Activated naive CD4-positive, alpha-beta T cell treated with Interleukin-2 at 50 U/mL for 16 hours (primary cell): Measurements from ENCODE around the gene ABCC1.

Experiments used
- DNase-seq: peaks from one replicate; pipeline ENCODE4 v3.0.0-alpha.2; 2020

The ABCC1 gene

DNA sequence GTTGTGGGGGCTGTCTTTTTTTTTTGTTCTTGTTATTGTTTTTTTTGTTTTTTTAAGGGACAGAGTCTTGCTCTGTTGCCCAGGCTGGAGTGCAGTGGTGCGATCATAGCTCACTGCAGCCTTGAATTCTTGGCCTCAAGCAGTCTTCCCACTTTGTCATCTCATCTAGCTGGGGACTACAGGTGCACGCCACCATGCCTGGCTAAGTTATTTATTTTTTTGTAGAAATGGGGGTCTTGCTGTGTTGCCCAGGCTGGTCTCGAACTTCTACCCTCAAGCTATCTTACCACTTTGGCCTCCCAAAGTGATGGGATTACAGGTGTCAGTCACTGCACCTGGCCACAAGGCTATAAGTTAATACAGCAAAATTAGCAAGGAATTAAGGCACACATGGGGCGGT is 101.7 kb downstream of the ABCC1 start:
- DNase-seq: no peak

DNA sequence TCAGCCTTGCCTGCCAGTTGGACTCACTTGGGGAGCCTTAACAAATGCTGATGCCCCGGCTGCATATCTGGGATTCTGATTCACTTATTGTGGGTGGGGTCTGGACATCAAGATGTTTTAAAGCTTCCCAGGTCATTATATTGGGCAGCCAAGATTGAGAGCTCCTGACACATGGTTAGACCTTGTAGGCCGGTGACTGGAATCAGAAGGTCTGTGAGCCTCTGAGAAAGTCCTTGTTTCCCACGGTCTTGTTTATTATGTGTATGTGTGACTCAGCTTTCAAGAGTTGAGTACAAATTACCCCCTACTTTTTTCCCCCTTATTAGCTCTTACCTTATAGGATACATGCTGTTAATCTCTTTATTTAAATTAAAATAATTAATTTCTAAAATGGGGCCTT is 103.5 kb downstream of the ABCC1 start:
- no peak for DNase-seq

DNA sequence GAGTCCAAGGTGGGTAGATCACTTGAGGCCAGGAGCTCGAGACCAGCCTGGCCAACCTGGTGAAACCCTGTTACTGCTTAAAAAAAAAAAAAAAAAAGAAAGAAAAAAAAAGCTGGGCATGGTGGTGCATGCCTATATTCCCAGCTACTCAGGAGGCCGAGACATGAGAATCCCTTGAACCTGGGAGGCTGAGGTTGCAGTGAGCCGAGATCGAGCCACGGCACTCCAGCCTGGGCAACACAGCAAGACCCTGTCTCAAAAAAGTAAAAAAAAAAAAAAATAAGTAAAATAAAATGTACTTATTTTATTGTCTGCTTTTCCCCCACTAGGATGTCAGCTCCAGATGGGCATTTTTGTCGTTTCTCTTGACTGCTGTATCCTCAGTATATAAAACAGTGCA is 107.7 kb downstream of the ABCC1 start:
- DNase-seq: no peak

DNA sequence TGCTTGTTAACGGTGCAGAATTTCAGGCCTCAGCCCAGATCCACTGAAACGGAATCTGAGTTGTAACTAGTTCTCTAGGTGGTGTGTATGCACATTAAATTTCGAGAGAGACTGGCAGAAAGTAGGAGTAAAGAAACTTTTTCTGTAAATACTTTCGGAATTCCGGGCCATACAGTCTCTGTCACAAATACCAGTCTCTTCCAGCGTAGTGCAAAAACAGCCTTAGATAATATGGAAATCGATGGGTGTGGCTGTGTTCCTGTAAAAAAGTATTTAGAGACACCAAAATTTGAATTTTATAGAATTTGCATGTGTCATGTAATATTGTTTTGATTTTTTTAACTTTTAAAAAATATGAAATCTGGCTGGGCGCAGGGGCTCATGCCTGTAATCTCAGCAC is 109.7 kb downstream of the ABCC1 start:
- no peak for DNase-seq

DNA sequence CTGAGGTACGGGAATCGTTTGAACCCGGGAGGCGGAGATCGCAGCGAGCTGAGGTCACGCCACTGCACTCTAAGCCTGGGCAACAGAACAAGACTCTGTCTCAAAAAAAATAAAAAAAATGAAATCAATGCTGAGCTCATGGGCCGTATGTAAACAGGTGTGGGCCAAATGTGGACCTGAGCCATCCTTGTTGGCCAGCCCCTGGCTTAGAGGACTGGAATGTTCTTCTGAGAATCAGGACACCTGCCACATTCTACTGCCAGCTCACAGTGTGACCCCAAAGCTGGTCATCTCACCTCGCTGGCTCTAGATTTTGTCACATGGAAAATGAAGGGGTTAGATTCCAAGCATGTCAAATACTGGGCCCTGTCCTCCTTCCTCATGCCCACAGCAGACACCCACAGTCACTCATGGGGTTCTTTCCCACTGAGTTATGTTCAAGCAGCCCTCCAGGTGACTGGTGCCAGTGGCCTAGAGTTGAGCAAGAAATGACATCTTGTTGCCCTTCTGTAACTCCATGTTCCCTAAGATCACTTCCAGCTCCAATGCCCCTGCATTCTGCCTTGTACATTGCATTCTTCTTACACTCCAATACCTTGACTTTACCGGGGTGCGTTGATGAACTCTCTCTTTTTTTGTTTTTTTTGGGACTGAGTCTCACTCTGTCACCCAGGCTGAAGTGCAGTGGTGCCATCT is 110.6 kb downstream of the ABCC1 start:
- DNase-seq: no peak

DNA sequence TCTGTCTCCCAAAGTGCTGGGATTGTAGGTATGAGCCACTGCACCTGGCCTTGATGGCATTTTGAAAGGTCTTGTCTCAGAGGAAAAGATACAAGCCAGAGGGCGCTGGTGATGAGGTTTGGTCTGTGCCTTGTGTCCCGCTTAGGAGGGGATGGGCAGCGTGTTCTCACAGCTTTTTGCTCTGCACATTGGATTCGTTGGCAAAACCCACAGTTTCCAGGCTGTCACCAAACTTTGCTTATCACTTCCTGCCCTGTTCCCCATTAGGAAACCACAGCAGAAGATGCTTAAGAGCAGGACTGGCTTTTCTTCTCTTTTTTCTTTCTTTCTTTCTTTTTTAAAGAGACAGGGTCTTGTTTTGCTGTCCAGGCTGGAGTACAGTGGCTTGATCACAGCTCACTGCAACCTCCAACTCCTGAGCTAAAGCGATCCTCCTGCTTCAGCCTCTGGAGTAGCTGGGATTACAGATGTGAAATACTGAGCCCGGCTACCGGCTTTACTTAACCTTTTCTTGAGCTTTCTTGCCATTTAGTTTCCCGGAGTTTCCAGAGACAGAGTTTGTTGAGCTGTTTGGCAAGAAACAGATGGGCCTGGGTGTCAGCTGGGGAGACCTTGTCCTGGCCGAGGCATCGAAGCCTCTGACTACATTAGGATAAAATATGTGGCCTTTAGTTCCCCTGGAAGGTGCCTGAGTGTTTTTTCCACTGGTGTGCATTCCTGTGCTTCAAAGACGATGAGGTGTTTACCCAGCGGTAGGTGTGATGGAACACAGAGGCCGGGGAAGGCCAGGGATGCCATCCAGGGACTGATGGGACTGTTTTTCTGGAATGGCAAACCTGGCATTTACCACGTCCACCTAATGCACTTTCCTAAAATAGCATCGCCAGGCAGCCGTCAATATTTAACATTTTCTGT is 112.9 kb downstream of the ABCC1 start:
- DNase-seq: no peak

DNA sequence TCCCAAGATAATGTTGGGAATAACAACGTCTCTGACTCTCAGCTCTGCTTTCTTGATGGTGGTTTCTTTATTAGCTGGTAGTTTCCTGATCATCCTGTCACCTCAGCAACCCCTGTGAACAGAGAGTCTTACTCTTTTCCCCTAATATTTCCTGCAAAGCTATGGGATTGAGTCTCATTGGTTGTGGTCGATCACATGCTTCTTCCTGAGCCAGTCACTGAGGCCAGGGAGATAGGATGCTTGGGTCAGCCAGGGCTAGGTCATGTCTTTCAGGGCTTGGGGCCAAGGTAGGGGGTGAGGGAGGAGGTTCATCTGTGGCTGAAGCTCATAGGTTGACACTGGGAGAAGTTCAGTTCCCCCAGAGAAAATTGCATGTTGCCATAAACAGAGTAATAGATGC is 114.3 kb downstream of the ABCC1 start:
- DNase-seq: no peak

DNA sequence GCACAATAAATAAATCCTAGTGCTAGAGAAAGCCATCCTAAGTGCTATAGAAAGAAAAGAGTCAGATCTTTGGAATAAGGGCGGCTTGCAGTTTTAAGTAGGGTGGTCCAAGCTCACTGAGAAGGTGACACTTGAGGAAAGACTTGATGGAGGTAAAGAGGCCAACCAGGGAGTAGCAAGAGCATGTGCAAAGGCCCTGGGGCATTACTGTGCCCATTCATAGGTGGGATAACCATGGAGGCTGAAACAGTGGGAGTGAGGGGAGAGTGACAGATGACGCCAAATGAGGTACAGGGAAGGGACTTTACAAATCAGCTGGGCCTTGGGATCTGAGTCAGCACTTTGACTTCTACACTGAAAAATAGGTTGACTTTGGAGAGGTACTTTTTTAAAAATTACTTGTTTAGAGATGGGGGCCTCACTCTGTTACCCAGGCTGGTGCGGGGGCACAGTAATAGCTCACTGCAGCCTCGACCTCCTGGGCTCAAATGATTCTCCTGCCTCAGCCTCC is 115.5 kb downstream of the ABCC1 start:
- DNase-seq: no peak

DNA sequence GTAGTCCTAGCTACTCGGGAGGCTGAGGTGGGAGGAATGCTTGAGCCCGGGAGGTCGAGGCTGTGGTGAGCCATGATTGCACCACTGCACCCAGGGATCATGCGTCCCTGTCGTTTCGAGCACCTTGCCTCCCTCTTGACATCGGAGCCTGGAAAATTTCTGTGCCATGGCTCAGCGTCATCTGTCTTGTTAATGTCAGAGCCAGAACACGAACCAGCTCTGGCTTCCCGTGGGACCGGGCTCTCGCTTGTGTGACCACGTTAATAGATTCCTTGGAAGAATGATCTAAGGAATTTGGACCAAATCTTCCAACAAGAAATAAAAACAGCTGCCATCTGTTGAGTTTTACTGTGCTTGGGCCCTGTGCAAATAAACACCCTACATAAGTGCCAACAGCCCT is 117.7 kb downstream of the ABCC1 start:
- no peak for DNase-seq

DNA sequence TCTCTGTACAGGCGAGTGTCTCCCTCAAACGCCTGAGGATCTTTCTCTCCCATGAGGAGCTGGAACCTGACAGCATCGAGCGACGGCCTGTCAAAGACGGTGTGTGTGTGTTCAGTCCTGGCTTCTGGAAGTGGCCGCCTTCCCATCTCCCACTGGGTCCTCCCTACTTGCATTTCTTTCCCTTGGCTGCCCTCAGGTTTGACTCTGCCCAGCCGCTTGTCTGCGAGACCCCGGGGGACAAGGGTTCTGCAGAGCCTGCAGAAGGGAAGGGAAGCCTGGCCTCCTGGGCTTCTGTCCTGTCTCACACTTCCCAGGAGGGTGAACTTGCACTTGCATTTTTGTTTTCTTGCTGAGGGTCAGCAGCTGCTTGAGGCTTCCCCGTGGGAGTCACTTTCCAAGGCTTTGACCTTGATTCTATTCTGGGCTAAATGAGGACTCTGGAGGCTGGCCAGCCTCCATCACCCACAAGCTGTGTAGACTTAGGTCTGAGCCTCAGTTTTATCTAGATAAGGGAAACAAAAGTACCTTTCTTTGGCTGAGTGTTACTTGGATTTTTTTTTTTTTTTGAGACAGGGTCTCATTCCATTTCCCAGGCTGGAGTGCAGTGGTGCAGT is 122.3 kb downstream of the ABCC1 start:
- DNase-seq: no peak

DNA sequence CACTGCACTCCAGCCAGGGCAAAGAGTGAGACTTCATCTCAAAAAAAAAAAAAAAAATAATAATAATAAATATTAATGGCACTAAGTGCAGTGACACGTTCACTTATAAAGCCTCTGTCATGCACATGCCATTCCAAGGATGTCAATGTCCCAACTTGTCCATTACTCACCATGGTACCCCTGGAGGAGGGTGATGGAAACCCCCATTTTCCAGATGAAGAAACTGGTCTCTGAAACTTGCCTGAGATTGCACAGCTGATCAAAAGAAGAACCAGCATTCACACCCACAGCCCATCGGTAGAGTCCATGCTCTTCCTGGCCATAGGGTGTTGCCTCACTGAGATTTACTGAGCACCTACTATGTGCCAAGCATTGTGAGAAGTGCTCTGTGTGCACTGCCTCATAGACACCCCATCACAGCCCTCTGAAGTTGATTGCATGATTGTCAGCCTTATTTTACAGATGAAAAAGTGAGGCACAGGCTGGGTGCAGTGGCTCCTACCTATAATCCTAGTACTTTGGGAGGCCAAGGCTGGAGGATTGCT is 123.7 kb downstream of the ABCC1 start:
- DNase-seq: no peak

DNA sequence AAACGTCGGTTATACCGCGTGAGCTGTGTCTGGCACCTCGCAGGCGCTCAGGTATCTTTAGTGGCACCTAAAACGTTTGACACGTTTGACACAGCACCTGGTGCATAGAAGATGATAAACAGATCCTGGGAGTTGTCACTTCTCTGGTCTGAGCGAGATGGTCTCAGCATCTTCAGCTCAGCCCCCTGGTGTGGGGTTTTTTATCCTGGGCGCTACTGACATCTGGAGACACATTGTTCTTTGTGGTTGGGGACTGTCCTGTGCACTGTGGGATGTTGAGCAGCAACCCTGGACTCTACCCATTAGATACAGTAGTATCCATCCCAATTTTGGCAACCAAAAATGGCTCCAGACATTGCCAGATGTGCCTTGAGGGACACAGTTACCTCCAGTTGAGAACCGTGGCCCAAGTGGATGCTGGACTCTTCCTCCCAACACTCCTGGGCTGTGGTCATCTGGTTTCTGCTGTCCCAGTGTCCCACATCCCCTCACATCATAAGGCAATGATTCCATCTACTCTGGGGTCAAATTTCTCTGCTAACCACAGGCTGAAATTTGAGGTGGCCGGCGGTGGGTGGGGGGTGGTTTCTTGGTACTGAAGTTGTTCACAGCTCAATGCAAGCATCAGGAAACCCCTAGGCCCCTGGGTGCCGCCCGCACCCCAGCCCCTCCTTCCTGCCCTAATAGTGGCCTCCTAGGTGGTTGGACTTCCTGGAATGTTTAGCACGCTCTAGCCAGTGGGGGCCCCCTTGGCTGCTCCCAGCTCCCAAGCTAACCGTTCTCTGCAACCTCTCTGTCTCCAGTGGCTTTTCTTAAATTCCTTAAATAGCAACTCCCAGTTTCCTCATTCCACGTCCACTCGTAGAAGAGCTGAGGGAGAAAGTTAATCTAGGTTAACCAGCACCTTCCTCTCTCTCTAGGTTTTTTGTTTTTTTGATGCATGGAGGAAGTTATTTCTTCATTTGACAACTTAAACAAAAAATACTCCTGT is 124.8 kb downstream of the ABCC1 start:
- no peak for DNase-seq

DNA sequence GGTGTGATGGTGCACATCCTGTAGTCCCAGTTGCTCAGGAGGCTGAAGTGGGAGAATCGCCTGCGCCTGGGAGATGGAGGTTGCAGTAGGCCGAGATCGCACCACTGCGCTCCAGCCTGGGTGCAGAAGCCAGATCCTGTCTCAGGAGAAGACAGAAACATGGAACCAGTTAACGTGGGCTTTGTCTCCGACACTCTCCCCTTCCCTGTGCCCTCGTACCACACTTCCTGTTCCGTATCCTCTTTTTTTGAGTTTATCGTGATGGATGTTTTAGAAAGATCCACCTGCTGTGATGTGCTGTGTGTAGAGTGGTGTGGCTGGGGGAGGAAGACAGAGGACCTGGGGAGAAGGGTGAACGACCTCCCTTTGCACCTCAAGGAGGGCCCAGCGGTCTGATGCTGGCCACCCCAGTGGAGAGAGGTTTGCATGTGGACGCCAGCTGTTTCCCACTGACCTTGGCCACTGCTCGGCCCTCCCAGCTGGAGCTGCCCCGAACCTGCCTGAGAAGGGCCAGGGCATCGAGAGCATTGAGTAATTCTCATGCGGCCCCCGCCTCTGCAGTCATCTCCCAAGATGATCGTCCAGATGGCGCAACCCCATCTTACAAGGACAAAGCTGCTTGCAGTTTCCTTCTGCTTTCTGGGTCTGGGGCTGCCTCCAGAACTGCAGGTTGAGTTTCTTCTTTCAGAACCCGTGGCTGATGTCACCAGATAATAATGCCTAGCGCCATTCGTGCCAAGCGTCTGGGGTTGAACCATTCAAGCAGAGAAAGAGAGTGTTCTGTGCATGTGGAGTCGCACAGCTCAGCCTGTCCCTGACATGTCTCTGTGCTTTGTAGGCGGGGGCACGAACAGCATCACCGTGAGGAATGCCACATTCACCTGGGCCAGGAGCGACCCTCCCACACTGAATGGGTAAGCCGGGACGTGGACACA is 126.3 kb downstream of the ABCC1 start:
- DNase-seq: no peak

DNA sequence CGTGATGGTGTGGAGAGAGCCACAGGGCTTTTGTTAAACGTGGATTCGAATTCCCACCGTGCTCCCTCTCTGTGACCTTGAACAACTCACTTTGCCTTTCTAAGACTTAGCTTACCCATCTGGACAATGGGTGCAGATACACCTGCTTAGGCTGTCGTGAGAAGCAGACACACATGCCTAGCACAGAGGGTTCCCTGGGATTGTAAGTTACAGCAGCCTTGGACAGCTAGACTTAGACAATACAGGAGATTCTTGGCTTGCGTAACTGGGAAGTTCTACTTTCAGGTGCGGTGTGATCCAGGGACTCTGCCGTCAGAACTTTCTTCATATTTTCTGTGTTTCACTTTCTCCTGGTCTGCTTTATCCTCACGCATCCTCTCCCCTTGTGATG is 127.0 kb downstream of the ABCC1 start:
- no peak for DNase-seq

DNA sequence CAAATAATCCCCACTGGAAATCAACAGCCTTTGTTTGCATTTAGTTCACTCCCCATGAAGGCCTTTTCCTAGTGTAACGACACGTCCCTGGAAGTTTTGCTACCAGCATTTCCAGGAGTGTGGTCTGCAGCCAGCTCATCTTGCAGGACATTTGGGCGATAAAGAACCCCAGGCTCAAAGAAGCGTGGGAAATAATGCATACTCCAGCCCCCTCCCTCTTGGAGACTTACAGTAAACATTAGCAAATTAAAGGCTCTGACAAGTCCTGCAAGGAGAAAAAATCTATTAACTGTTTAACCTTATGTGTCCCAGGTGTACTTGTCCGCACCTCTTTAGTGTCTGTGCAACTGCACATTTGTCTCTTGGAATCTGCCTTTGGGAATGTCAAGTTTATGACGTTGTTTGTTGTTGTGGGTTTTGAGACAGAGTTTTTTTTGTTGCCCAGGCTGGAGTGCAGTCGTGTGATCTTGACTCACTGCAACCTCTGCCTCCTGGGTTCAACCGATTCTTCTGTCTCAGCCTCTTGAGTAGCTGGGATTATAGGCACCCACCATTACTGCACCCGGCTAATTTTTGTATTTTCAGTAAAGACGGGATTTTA is 131.1 kb downstream of the ABCC1 start:
- no peak for DNase-seq

DNA sequence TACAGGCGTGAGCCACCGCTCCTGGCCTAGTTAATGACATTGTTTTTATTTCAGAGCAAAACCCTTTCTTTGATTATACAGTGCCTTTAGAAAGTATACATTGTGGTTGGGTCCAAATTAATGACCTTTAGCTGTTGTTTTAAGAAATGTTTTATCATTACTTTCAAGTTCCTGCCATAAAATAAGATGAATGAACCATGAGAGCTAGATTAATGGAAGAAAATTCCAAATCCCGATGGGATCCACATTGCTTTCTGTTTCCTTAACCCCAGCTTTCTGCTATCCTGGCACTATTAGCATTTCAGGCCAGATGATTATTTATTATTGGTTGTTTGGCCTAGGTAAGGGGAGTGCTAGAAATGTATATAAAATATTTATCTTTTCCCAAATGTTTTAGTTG is 131.7 kb downstream of the ABCC1 start:
- no peak for DNase-seq

DNA sequence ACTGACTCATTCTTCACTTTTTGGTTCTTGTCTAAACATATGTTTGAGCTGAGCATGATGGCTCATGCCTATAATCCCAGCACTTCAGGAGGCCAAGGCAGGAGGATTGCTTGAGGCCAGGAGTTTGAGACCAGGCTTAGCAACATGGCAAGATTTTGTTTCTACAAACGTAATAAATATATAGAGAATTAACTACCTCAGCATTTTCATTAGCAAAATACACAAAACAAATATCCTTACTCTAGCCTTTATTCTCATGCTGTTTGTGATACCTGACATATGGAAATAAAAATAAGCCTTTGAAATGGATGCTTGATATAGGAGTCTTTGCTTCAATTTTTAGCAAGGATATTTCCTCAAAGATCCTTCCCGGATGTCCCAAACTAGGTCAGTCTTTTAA is 132.8 kb downstream of the ABCC1 start:
- DNase-seq: no peak

DNA sequence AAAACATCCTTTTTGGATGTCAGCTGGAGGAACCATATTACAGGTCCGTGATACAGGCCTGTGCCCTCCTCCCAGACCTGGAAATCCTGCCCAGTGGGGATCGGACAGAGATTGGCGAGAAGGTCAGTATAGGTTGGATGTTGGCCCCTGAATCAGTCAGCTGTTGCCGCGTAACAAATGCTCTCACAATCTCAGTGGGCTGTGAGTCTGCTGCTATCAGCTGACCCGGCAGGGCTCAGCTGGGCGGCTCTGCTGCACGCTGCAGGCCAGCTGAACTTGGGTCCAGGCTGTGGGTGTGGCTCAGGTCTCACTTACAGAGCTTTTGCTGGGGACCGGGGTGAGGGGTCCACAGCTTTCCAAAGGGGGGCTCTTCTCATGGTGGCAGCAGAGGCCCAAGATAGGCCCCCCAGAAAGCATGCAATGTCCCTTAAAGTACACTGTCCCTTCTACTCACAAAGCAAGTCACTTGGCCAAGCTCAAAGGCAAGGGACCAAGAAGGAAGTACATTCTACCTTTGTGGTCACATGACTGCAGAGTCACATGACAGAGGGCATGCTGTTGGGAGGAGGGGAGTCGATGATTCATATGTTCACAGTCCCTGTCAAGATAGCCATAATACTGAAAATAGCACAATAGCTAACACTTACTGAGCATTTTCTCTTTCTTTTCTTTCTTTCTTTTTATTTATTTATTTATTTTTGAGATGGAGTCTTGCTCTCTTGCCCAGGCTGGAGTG is 134.2 kb downstream of the ABCC1 start:
- no peak for DNase-seq

DNA sequence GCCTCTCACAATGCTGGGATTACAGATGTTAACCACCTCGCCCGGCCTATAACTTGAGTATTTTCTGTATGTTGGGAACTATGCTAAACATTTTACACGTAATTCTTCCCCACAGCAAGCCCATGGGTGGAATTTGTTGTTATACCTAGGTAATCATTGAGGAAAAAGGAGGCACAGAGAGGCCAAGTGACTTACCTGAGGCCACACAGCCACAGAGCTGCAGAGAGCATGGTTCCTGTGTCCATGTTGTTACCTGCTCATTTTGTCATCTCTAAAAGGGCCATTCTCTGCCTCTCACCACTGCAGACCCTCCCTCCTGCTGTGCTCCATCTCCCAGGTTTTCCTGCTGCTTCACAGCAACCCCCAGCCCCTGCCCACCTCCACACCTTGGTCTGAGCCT is 135.5 kb downstream of the ABCC1 start:
- DNase-seq: no peak
